CD1c-positive myeloid dendritic cell (primary cell): Measurements from ENCODE around the gene SMIM41.
A peak's percentile ranks its signal among the peaks of the same experiment; 100 is the strongest.

Experiments
- DNase-seq: peaks from one replicate; pipeline ENCODE4 v3.0.0-alpha.2; 2016; ENCODE audit errors: extremely low spot score

Gene SMIM41

DNA sequence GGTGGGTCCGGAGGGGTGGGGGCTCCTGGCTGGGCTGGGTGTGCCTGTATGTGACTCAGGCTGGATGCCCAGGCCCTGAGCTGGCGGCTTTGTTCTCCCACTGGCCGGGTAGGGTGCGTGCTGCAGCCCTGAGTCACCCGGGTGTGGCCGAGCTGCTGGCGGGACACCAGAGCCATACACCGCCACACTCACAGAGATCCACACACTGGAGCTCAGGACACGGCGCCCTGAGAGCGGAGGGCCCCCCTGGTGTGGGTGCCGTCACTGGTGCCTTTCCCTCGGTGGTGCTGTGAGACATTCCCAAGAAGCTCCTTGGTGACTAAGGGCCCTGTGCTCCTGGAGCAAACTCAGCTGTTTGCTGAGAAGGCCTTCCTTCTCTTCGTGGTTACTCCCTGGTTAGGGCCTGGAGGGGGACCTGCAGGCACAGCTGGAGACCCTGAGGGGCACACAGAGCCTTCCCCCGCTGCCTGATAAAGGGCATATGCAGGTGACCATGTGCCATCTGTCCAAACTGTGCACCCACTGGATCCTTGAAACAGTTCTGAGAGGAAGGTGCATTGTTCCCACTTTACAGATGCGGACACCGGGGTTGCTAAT lies 68.0 kb downstream of the SMIM41 start:
- peak; percentile 73 for DNase-seq

DNA sequence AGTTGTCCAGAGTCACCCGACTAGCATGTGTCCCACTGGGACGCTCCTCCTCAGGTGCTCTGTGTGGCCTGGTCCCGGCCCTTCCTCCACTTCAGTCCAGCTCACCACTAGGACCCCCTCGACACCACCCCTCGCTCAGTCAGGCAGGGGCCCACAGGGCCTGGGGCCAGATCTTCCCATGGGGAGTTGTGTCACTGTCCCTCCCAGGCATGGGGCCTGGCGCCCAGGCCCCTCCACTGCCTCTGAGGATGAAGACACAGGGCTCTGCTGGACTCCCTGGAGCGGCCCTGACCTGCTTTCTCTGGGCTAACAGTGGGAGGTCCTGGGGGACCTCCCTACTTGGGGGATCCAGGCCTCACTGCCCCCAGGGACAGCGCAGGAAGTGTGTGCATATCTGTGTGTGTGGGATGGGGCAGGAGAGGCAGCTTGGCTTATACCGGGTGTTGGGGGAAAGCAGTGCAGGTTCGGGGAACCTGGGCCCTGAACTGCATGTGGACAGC lies 68.5 kb downstream of the SMIM41 start:
- DNase-seq = no peak

DNA sequence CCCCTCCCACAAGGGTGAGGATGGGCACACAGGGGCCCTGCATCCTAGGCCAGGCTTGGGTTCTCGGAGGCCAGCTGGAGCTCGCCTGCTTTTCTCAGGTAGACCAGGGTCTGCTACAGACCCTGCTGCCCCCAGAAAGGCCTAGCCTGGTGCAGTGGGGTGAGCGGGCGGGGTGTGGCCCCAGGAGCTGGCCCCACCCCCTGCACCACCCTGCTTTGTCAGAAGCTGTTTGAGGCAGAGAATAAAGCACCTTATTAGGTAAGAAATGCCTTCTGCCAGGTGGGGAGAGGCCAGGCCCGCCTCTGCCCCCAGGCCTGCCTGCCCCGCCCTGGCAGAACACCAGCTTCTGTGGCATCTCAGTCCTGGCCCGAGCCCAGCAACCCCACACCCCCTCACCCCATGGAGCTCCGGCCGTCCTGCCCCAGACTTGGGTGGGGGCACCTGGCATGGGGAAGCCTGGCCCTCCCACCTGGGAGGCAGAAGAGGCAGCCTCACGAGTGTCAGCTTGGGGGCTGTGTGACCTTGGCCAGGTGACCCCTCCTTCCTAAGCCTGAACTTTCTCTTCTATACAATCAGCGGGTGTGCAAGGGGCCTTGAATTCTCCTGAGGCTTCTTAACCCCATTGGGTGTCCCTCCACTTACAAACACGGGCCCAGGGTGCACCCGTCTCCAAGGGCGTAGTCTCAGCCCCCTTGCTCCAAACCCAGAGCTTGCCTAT lies 69.1 kb downstream of the SMIM41 start:
- no peak for DNase-seq

- no peak for DNase-seq
Measured at GRCh38 chr12:52149182-52149641, 69.7 kb downstream of the SMIM41 start.

DNA sequence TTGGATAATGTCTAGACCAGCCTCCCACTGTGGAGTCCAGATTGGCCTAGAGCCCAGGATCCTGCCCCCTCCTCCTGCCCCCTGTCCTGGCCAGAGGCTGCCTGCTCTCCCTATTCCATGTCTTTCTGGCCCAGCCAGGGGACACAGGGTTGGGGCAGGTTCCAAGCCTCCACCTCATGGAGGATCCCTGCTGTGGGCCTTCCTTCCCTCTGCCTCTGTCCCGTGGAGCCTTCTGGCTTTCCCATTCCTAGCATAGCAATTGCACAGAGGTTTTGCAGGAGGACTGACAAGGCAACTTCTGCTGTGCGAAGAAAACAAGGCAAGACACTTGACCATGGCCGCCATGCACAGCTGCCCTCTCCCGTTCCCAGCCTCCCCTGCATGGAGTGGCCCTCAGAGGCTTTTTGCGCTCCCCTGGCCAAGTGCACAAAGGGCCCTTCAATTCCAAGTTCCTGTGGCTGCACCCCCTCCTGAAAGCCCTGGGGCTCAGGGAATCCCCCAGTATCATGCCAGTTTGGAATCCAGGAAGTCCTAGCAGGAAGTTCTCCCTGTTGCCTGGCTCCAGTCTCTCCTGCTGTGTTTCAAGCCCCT lies 70.2 kb downstream of the SMIM41 start:
- no peak for DNase-seq

DNA sequence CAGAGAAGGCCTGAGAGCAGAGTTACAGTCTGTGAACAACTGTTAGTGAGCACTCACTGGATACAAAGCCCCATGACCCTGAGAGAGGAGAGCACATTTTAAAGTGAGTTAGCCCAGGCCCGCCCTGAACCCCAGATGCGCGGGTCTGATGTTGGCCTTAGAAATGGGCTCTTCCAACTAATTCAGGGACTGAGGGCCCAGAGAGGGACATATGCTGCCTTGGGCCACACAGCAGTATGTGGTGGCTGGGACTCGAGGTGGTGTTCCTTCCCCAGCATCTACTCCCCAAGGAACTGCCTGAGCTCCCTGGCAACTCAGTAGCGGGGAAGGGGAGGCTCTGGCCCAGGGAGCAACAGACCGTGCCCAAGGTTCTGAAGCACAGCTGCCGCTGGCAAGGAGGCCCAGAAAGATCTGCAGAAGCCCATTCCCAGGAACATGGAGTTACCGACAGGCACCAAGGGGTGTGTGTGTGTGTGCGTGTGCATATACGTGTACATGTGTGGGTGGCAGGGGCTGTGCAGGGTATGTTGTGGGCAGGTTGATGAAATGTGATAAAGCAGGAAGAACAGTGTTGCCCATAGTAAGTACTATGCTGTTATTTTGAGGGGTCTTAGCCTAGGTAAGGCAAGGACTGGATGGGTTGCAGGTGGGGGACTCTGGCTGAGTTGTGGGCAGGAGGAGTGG lies 71.8 kb downstream of the SMIM41 start:
- DNase-seq = no peak

DNA sequence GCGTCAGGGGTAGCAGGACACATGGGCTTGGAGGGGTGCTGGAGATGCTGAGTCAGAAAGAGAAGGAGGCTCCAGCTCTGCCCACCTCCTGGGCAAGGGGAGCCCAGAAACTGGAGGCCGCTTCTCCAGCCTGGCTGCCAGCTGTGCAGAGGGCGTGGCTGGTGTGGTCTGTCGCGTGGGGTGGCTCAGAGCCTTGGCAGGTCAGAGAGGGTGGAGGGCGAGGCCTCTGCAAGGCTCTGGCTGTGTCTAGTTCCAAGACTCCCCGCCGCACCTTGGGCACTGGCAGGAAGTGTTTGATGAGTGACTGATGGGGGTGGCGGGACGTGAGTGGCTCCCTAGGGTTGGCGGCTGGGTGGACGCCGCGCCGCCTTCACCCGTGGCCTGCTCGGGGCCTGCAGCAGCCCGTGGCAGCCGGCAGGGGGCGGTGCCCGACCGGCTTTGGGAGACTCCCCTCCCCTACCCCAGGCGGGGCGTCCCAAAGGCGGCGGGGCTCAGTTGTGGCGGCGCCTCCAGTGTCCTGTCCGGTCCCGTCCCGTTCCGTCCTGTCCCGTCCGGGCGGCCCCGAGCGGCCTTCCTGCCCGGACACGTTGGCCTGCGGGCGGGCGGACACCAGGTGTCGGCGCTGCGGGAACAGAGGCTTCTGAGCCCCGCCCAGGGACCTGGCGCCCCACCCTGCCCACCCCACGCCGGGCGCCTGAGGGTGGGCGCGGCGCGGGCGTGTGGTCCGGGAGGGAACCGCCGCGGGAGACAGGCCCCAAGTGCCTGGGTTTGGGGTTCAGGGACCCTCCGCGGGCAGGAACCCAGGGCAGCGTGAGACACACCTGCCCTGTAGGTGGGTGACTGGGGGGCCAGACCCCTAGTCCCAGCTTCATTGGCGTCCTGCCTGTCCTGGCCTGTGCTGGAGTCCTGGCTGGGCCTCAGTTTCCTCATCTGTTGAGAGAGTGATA lies 72.6 kb downstream of the SMIM41 start:
- peak; percentile 80 for DNase-seq

DNA sequence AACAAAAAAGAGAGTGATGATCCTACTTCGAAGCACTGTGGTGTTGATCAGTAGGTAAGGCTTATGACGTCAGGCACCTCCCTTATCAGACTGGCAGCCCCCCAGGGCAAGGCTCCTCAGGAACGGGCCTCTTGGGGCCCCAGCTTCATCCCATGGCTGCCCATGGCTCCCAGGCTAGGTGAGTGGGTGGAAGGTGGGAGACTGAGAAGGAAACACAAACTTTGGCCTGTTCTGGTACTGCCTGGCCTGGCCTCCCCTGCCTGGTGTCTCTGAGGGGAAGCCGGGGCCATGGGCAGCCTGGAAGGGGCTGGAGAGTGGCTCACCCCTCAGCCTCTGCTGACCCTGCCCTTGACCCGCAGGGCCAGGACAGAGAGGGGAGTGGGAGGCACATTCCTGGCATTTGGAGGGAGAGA lies 73.4 kb downstream of the SMIM41 start:
- DNase-seq = no peak

DNA sequence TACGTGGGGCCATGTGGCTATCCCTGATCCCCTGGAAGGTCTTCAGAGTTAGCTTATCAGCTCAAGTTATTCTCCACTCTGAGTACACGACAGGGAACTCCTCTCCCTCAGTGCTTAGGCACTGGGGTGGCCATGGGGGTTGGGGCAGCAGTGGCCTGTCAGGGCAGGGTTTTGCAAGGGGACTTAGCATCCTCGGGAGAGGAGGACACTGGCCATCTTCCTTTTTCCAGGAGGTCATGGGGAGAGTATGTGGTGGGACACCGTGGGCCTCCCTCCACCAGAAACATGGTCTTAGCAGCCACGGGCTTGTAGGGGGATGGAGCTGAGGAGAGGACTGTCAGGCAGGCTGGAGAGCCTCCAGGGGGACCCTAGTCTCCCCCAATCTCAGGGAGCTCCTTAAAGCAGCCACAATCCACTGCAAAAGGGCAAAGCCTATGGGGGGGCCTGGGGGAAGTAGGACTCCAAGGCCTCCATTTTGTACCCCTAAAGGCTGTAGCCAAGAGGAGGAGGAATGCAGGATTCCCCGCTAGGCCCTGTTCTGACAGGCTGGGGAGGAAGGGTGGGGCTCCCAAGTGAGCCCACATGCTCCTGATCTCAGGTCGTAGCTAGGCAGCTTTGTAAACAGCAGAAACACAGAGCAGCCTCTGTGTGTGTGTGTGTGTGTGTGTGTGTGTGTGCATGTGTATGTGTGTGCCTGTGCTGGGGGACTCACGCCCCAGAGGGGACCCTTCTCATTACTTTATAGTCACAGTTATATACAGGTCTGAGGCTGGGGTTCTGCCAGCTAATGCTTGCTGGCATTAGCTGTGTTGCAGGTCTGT lies 75.8 kb downstream of the SMIM41 start:
- DNase-seq = peak; percentile 11

- DNase-seq = no peak
Measured at GRCh38 chr12:52156311-52156710, 76.8 kb downstream of the SMIM41 start.

DNA sequence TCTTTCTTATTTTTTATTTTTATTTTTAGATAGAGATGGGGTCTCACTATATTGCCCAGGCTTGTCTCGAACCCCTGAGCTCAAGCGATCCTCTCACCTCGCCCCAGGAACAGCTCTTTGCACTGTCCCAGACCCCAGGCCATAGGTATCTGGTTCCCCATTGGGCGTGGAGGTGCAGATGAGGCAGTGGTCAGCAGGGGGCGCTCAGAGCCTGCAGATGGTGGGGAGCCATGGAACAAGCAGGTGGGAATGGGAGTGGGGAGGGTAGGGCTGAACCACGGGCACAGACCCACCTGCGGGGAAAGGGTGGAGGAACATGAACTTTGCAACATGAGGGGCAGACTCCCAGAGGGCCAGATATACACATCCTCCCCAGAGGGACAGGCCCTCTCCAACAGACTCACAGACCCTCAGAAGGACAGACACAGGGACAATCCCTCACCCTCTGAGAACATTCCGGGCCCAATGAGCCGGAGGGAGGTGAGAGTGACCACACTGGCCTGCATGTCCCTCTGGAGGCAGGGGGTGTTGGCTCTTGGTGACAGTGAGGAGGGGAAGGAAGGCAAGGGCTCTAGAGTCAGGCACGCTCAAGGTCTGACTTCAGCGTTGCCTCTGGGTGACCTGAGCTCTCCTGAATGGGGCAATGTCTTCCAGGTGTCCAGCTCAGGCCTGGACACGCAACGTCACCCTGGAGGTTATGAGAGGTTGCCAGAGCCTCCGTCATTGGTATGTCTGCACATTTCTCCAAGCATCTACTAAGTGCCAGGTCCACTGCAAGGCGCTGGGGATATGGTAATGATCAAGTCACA lies 77.5 kb downstream of the SMIM41 start:
- peak; percentile 80 for DNase-seq

DNA sequence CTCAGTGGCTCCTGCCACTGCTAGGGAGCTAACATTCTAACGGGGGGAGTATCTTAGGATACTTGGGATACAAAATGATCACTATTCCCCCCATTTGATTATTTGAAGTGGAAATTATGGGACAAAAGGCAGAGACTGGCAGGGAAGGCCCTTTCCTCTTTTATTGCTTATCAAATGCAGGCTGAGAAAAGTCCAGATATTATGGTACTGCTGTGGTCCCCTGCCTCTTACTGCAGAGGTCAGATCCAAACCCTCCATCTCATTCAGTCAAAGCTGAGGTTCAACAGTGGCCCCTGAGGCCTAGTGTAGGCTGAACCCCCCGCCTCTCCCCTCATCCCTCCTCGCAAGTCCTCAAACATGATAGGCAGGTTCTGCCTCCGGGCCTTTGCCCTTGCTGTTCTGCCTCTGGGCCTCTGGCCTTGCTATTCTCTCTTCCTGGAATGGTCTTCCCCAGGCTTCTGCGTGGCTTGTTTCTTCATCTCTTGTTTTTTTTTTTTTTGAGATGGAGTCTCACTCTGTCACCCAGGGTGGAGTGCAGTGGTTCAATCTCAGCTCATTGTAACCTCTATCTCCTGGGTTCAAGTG lies 78.2 kb downstream of the SMIM41 start:
- no peak for DNase-seq
